ENCODE data around the gene IPO9. TPM values are rescaled to one million over a fixed set of nuclear protein-coding genes. Genes with fewer than 3 reads are reported as not detected.

The IPO9 gene
- total RNA-seq, 1 donor = 29.2 TPM

- TF ChIP-seq, protein P1, sequence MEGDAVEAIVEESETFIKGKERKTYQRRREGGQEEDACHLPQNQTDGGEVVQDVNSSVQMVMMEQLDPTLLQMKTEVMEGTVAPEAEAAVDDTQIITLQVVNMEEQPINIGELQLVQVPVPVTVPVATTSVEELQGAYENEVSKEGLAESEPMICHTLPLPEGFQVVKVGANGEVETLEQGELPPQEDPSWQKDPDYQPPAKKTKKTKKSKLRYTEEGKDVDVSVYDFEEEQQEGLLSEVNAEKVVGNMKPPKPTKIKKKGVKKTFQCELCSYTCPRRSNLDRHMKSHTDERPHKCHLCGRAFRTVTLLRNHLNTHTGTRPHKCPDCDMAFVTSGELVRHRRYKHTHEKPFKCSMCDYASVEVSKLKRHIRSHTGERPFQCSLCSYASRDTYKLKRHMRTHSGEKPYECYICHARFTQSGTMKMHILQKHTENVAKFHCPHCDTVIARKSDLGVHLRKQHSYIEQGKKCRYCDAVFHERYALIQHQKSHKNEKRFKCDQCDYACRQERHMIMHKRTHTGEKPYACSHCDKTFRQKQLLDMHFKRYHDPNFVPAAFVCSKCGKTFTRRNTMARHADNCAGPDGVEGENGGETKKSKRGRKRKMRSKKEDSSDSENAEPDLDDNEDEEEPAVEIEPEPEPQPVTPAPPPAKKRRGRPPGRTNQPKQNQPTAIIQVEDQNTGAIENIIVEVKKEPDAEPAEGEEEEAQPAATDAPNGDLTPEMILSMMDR (IDR thresholded peaks at IDR 0.05; ENCODE audit: insufficient read depth, low read length) = no peak
- H3K4me3 ChIP-seq (ENCODE audit: low read depth, low read length) = no peak overlapping the region
- no peak for DNase-seq (ENCODE audit: low read depth)
These were observed 101.2 kb downstream of the IPO9 start for GRCh38 chr1:201930137-201930536.

- DNase-seq (ENCODE audit: low read depth) = no peak
- no peak overlapping the region for H3K4me3 ChIP-seq (ENCODE audit: low read depth, low read length)
- TF ChIP-seq, protein P1 (IDR thresholded peaks at IDR 0.05; ENCODE audit: insufficient read depth, low read length) = no peak
These were observed 101.8 kb downstream of the IPO9 start for GRCh38 chr1:201930803-201931202.

Small RNA genes within 50 kb of the gene (small RNA-seq; reads per million reads assigned to genes)
- gene MIR1231 = not detected
- gene MIR6739 = not detected

Other genes with a start within 250 kb of the IPO9 start
- gene SHISA4, start 59.7 kb downstream of the IPO9 start, total RNA-seq (ENCODE audit: low replicate concordance) = 19.4 and 20.9 TPM in 2 replicates
- 14.5 and 22.3 TPM in 2 replicates for gene LMOD1, start 117.4 kb downstream of the IPO9 start, total RNA-seq (ENCODE audit: low replicate concordance)
- gene TIMM17A, start 126.3 kb downstream of the IPO9 start, total RNA-seq (ENCODE audit: low replicate concordance) = 29.9 and 59.6 TPM in 2 replicates
- 49.3 and 189 TPM in 2 replicates for gene RNPEP, start 153.5 kb downstream of the IPO9 start, total RNA-seq (ENCODE audit: low replicate concordance)
- gene ELF3, start 181.4 kb downstream of the IPO9 start, total RNA-seq (ENCODE audit: low replicate concordance) = 0.09 TPM in 1 of 2 replicates, not detected in the other